Astrocyte of the cerebellum (primary cell): Measurements from ENCODE around the gene EPS8.

Experiments used
- DNase-seq: peaks from one replicate; pipeline ENCODE4 v3.0.0-alpha.2; 2011; ENCODE audit warnings: low read depth
- H3K4me3 ChIP-seq: 2 replicates; pipeline ENCODE4 v1.5.1; 2011; ENCODE audit warnings: mild to moderate bottlenecking, low read depth, low read length, moderate library complexity
- CTCF ChIP-seq: IDR thresholded peaks from 2 replicates; pipeline ENCODE4 v1.5.1; 2012; ENCODE audit warnings: low read length, low read depth, moderate library complexity, mild to moderate bottlenecking; ENCODE audit errors: missing control alignments
- in situ Hi-C: cut with HindIII; loops from 2 replicates; pipeline ENCODE4 v1.10.0; 2017; ENCODE audit warnings: low sequenced_read_pairs

Gene EPS8

GRCh38 chr12:15693228-15693911 lies 95.8 kb downstream of the EPS8 start:
- TF ChIP-seq CTCF = no peak
- no peak overlapping the region for H3K4me3 ChIP-seq
- in situ Hi-C loops = no loop called here
- no peak for DNase-seq

DNA sequence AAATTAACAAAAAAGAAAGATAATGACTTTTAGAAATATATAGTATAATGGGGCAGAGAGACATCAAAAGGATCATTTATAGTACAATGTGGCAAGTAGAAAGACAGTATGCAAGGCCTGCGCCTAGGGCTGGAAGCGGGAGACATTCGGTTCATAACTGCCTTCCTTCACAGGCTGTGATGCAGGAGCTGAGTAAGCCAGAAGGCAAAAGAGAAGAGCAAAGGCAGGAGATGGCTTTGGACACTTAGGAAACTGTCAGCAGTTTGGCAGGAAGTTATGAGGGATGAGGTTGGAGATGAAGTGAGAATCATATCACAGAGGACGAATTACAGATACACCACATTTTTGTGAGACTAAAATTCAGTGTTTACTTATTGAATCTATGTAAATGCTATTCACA lies 97.8 kb downstream of the EPS8 start:
- in situ Hi-C loops = no loop called here
- TF ChIP-seq CTCF = no peak
- H3K4me3 ChIP-seq = no peak overlapping the region
- DNase-seq = no peak

GRCh38 chr12:15690320-15690719 lies 98.9 kb downstream of the EPS8 start:
- no peak for TF ChIP-seq CTCF
- DNase-seq = no peak
- no peak overlapping the region for H3K4me3 ChIP-seq
- in situ Hi-C loops = no loop called here

DNA sequence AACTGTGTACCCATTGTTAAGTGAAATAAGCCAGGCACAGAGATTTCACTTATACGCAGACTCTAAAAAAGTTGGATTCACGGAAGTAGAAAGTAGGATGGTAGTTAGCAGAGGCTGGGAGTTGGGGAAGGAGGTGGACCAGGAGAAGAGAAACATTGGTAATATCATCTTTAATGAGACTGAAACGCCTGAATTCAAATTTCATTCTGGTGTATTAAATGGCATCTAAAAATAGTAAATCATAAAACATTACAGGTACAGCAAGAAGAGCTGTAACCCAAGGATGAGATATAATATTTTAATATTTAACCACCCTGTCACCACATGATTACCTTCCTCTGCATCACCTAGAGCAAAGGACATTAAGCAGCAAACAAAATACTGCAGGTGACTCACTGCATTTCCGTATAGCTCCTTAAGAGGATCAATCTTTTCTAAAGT lies 99.4 kb downstream of the EPS8 start:
- no peak overlapping the region for H3K4me3 ChIP-seq
- no peak for TF ChIP-seq CTCF
- in situ Hi-C loops = no loop called here
- no peak for DNase-seq

DNA sequence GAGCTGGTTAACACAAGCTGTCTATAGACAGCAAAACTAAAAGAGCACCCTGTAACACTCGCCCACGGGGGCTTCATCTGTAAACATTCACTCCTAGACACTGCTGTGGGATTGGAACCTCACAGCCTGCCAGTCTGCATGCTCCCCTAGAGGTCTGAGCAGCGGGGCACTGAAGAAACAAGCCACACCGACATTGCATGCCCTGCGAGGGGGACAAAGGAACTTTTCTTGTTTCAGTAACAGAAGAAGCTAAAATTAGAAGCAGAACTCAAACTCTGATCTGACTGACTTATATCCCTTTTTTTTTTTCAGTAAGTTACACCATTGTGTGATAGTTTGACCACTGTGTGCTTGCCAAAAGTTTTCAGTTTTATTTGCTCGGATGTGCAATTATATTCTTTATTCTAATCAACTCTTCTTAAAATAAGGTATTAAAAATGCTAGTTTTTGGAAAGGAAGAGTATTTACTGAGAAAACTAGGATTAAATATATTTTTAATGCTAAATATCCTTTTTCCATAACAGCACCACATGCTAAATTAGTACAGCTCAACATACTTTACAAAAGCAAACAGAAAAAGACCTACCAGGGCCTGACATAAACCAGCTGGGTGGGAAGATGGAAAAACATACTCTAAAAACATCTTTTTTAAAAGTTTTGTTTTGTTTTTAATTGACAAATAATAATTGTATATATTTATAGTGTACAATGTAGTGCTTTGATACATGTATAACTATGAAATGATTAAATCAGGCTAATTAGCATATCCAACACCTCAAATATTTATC lies 100.2 kb downstream of the EPS8 start:
- no peak for DNase-seq
- no peak overlapping the region for H3K4me3 ChIP-seq
- TF ChIP-seq CTCF = no peak
- in situ Hi-C loops = no loop called here

DNA sequence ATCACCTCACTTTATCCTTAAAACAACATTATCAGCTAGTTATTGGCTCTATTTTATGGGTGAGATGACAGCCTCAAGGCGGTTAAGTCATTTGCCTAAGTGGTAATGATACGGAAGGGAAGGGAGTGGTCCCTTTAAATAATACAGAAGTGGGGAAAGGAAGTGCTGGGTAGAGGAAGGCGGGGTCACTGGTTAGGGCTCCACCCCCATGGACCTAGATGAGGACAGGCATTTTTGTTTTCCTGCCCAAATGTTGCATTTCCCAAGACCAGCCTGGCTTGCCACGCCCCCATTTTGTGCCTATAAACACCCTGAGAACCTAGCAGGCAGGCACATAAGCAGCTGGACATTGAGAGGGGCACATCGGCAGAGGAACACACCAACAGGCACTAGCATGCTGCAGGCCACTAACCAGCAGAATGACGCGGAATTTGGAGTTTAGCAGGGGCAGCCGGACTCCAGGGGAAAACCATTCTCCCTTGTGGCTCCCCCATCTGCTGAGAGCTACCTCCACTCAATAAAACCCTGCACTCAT lies 100.9 kb downstream of the EPS8 start:
- H3K4me3 ChIP-seq = no peak overlapping the region
- in situ Hi-C loops = no loop called here
- TF ChIP-seq CTCF = no peak
- no peak for DNase-seq
